ENCODE measurements around the gene STAT5A. TPM values are rescaled to one million over a fixed set of nuclear protein-coding genes. Genes with fewer than 3 reads are reported as not detected.

The STAT5A gene
- total RNA-seq, 1 experiment from 2014 or later = 6.4 TPM

GRCh38 chr17:42283241-42284023, 4.9 kb upstream of the STAT5A start:
- Histone ChIP-seq H2BK15ac (ENCODE audit: low read depth, low read length) (no peak overlapping the region; the same call in 1 of the 2 replicates), H3K23ac (ENCODE audit: insufficient read length, low read depth, low read length) (no peak overlapping the region), H3K56ac (ENCODE audit: insufficient read length, low read depth, low read length) (no peak overlapping the region), H3K18ac (ENCODE audit: insufficient read length, low read depth, low read length) (peak overlapping the region; percentile 2), H3K4me2 (ENCODE audit: insufficient read depth, insufficient read length, low read length) (no peak overlapping the region), H4K8ac (replicated peaks; ENCODE audit: insufficient read length, low read depth, low read length) (no peak overlapping the region), H2AFZ (ENCODE audit: low read length) (no peak overlapping the region), H3K79me2 (ENCODE audit: insufficient read depth, low read length) (no peaks in the 10 kb centered on the region), H2BK20ac (ENCODE audit: low read depth, low read length, poor library complexity, severe bottlenecking) (no peak overlapping the region), H2BK120ac (ENCODE audit: low read depth, low read length, poor library complexity, severe bottlenecking) (no peak overlapping the region), H3K4me1 (ENCODE audit: insufficient read depth, low read length) (peaks cover 7% of the 10 kb centered on the region; the same call in 1 of the 2 replicates), H3T11ph (ENCODE audit: low read length) (no peak overlapping the region), H3K14ac (ENCODE audit: insufficient read depth, low read length) (peak overlapping the region; percentile 39), H3K9me3 (ENCODE audit: control insufficient read depth, low read depth, low read length) (no peaks in the 10 kb centered on the region), H2AK5ac (ENCODE audit: insufficient read length, low read length) (no peak overlapping the region), H4K91ac (ENCODE audit: insufficient read length, low read depth, low read length) (no peak overlapping the region), H3K27ac (ENCODE audit: insufficient read length, low read depth, low read length) (no peak overlapping the region), H3K27me3 (ENCODE audit: insufficient read depth, low read length) (no peaks in the 10 kb centered on the region; the same call in 1 of the 2 replicates), H3K23me2 (ENCODE audit: insufficient read length, low read depth, low read length, poor library complexity, severe bottlenecking) (peaks cover 4% of the 10 kb centered on the region), H2BK5ac (ENCODE audit: insufficient read length, low read length) (no peak overlapping the region), H2BK12ac (ENCODE audit: insufficient read length, low read depth, low read length) (no peak overlapping the region), H3K79me1 (ENCODE audit: insufficient read depth, low read depth, low read length, poor library complexity, severe bottlenecking) (no peaks in the 10 kb centered on the region), H4K20me1 (ENCODE audit: control insufficient read depth, insufficient read depth, insufficient read length) (no peaks in the 10 kb centered on the region), H4K5ac (ENCODE audit: insufficient read length, low read depth, low read length) (no peak overlapping the region), H3K4ac (ENCODE audit: low read depth, low read length) (no peak overlapping the region), H3K9ac (ENCODE audit: extremely low read depth, insufficient read length, low read length) (no peak overlapping the region)
- Mint-ChIP-seq H3K27me3 (ENCODE audit: low read depth) (peaks cover 15% of the 10 kb centered on the region), H3K4me1 (peaks cover 22 to 35% of the 10 kb centered on the region in 2 experiments), H3K27ac (peak overlapping the region in 1 of 3 experiments; percentile 59; a peak in 2 of 7 replicates), H3K9me3 (no peaks in the 10 kb centered on the region; a peak in 1 of 5 replicates), H3K4me3 (no peak overlapping the region), H3K36me3 (ENCODE audit: insufficient read depth in 1 of 3, low read depth in 3 of 3) (peaks cover 0 to 2% (median 0%) of the 10 kb centered on the region in 3 experiments; a peak in 2 of 7 replicates)
- no peak for TF ChIP-seq CTCF (conservative IDR thresholded peaks at IDR 0.05)
- DNase-seq = peak; percentile 24
- no CpG with 5 or more reads among the region's 7 CpGs for WGBS (ENCODE audit: extremely low coverage, insufficient read length, low lambda C conversion rate)
